HepG2 (cell line): ENCODE data around the gene LRRC10B. TPM values are rescaled to one million over a fixed set of nuclear protein-coding genes. Genes with fewer than 3 reads are reported as not detected.

Source experiments
- ATAC-seq: fragments of 200-7000 bp; cut with Tn5 transposase; 3 replicates; pipeline ENCODE4 v1.9.1; 2020; ENCODE audit warnings: mild to moderate bottlenecking, moderate library complexity
- BruUV-seq: library from RNA; stranded (reverse); fragments of 400-500 nt; replicated peaks from 2 replicates; lab custom pipeline; 2021; lab: Mats Ljungman, UMichigan
- CTCF ChIA-PET: fragments of 300-600 bp; formaldehyde crosslinking; extraction: SDS; loops from one replicate; lab custom pipeline; 2021; ENCODE audit warnings: low total read pairs, inconsistent platforms, low intra/inter-chr PET ratio; lab: Yijun Ruan, JAX
- POLR2A ChIA-PET: fragments of 350-600 bp; sonication (Branson Sonifier 250); formaldehyde crosslinking; loops from one replicate; lab custom pipeline; 2020; ENCODE audit warnings: antibody characterized with exemption, inconsistent platforms; lab: Yijun Ruan, JAX
- DNase-seq: peaks from one replicate; pipeline ENCODE4 v3.0.0-alpha.2; 2015; ENCODE audit warnings: low spot score
- FAIRE-seq: peaks from 3 replicates; lab custom pipeline; 2011; peaks lifted over from hg19 to GRCh38; lab: Jason Lieb, UNC
- H2AFZ ChIP-seq: one replicate; pipeline ENCODE4 v1.6.1; 2011; ENCODE audit warnings: low read length, inconsistent platforms
- H3K27ac ChIP-seq: fragments of 300-600 bp; 3 replicates; pipeline ENCODE4 v1.8.0; 2011; ENCODE audit warnings: mixed run types, mild to moderate bottlenecking, mixed read lengths, low read length, inconsistent platforms; ENCODE audit not compliant: insufficient read depth; ENCODE audit errors: extremely low read length
- H3K27me3 ChIP-seq, 2 experiments: fragments of 200-600 bp in 1 of 2; 2 replicates in 1 of 2; 3 replicates in 1 of 2; pipeline versions ENCODE4 v1.6.0 to v1.8.0; 2011; ENCODE audit warnings: low read length in 2 of 2, mild to moderate bottlenecking in 2 of 2, moderate library complexity in 2 of 2, inconsistent platforms in 1 of 2; ENCODE audit not compliant: insufficient read depth in 2 of 2, control insufficient read depth in 1 of 2
- H3K36me3 ChIP-seq, 2 experiments: fragments of 200-600 bp in 1 of 2; replicated peaks in 1 of 2; 2 replicates in 1 of 2; 3 replicates in 1 of 2; pipeline versions ENCODE4 v1.5.1 to v1.8.0; 2011; ENCODE audit warnings: low read length in 2 of 2, inconsistent platforms in 1 of 2; ENCODE audit not compliant: insufficient read depth in 2 of 2, control insufficient read depth in 1 of 2
- H3K4me1 ChIP-seq: 2 replicates; pipeline ENCODE4 v1.5.1; 2012; ENCODE audit warnings: low read length, inconsistent platforms; ENCODE audit not compliant: insufficient read depth
- H3K4me2 ChIP-seq: 2 replicates; pipeline ENCODE4 v1.6.0; 2011; ENCODE audit warnings: low read depth, low read length, inconsistent platforms
- H3K4me3 ChIP-seq, 3 experiments: fragments of 200-600 bp in 1 of 3; sonication (generic), shearing (Covaris generic) in 1 of 3; replicated peaks in 1 of 3; 2 replicates each; pipeline ENCODE4 v1.5.1; 2011 to 2016; ENCODE audit warnings: low read length in 3 of 3, inconsistent platforms in 2 of 3, low read depth in 2 of 3, mild to moderate bottlenecking in 2 of 3, control low read depth in 1 of 3, mixed read lengths in 1 of 3; ENCODE audit not compliant: insufficient read depth in 1 of 3
- H3K79me2 ChIP-seq: one replicate; pipeline ENCODE4 v1.6.1; 2011; ENCODE audit warnings: low read length, inconsistent platforms; ENCODE audit not compliant: insufficient read depth
- H3K9ac ChIP-seq: 2 replicates; pipeline ENCODE4 v1.6.0; 2011; ENCODE audit warnings: mild to moderate bottlenecking, low read depth, low read length, inconsistent platforms; ENCODE audit not compliant: insufficient read depth
- H3K9me3 ChIP-seq: 2 replicates; pipeline ENCODE4 v1.5.1; 2012; ENCODE audit warnings: mild to moderate bottlenecking, low read length
- H4K20me1 ChIP-seq: 2 replicates; pipeline ENCODE4 v1.6.0; 2011; ENCODE audit warnings: inconsistent platforms, mild to moderate bottlenecking, low read length, moderate library complexity; ENCODE audit not compliant: insufficient read depth
- ZNF615 ChIP-seq: sonication (generic); formaldehyde crosslinking; IDR thresholded peaks from 2 replicates; pipeline ENCODE4 v1.5.0; 2020; ENCODE audit warnings: mild to moderate bottlenecking, missing genetic modification reagents, borderline replicate concordance
- ZNF646 ChIP-seq: sonication (generic); formaldehyde crosslinking; IDR thresholded peaks from 2 replicates; pipeline ENCODE4 v1.9.0; 2021; ENCODE audit warnings: mild to moderate bottlenecking, missing genetic modification reagents
- WGBS: methylation state at CpG from one replicate; pipeline ENCODE4 v1.1.6; 2017; ENCODE audit warnings: low lambda C conversion rate; 5-methylcytosine and 5-hydroxymethylcytosine counted together
- in situ Hi-C: cut with HindIII; loops from 2 replicates; pipeline ENCODE4 v1.10.0; 2017; ENCODE audit warnings: low pct_unique_long_range_greater_than_20kb; ENCODE audit not compliant: extremely low pct_ligation_motif_present
- intact Hi-C: fragments of 100-400 bp; cut with micrococcal nuclease; formaldehyde crosslinking; loops from one replicate; pipeline ENCODE4 v1.10.0; 2022; ENCODE audit not compliant: unreplicated experiment
- polyA plus RNA-seq, 8 experiments: library from polyadenylated mRNA; depleted of rRNA in 3 of 8; stranded (reverse) in 7 of 8; unstranded in 1 of 8; fragments of >200 nt; fragmentation: Illumina TruSeq in 4 of 8; extraction: Trizol in 4 of 8; gene quantifications; 2 replicates each; pipeline versions ENCODE4 v1.2.1 to v1.2.3, GENCODE V29; 2011 to 2016; ENCODE audit warnings: low read depth in 4 of 8, missing spikeins in 1 of 8, mixed read lengths in 1 of 8; ENCODE audit not compliant: insufficient read depth in 1 of 8
- total RNA-seq, 5 experiments: library from RNA; depleted of rRNA; stranded (reverse); fragments of >200 nt; fragmentation: Illumina TruSeq; extraction: Trizol; gene quantifications; 2 replicates each; pipeline ENCODE4 v1.2.3, GENCODE V29; 2016; ENCODE audit warnings: low read depth in 1 of 5

The LRRC10B gene
- total and polyA plus RNA-seq, 2 of the 13 experiments (the other 11 are each of a cell fraction or from before 2014, with no cell fraction given): not detected

DNA sequence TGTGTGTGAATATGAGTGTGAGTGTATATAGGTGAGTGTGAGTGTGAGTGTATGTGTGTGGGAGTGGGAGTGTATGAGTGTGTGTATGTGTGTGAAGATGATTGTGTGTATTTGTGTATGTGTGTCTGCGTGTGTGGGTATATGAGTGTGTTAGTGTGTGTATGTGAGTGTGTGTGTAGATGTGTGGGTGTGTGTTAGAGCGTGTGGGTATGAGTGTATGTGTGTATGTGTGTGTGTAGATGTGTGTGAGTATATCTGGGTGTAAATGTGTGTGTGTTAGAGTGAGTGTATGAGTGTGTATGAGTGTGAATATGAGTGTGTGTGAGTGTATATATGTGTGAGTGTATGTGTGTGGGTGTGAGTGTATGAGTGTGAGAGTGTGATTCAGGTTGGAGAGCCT lies 11.1 kb upstream of the LRRC10B start:
- no TSS peak for BruUV-seq
- no peak overlapping the region for H3K4me3 ChIP-seq
- no peaks in the 10 kb centered on the region for H3K79me2 ChIP-seq
- ATAC-seq: no peak
- DNase-seq: no peak
- peaks cover 3 to 5% of the 10 kb centered on the region in 2 experiments; a peak in 2 of 5 replicates for H3K27me3 ChIP-seq
- H4K20me1 ChIP-seq: no peaks in the 10 kb centered on the region
- no peaks in the 10 kb centered on the region for H3K36me3 ChIP-seq
- H3K9me3 ChIP-seq: no peaks in the 10 kb centered on the region
- H3K27ac ChIP-seq: no peak overlapping the region
- POLR2A ChIA-PET: no interaction called here
- no peak for TF ChIP-seq ZNF615 (CRISPR knock-in tag)
- TF ChIP-seq ZNF646 (CRISPR knock-in tag): peak; percentile 35; the same call in 1 of the 2 replicates
- no peak for FAIRE-seq
- CTCF ChIA-PET: no interaction called here
- in situ Hi-C loops: no loop called here
- no peak overlapping the region for H2AFZ ChIP-seq
- no peak overlapping the region for H3K4me2 ChIP-seq
- 31% methylated on average over 2 of the region's 2 CpGs for WGBS
- H3K4me1 ChIP-seq: peaks cover 21% of the 10 kb centered on the region
- no peak overlapping the region for H3K9ac ChIP-seq
- intact Hi-C loops: no loop called here
